ENCODE results near the gene HELZ2.
"Not testable (repeated sequence)": the region's sequence is repeated elsewhere in the genome, so short reads cannot be mapped to it uniquely, and the experiment has no call there.

The HELZ2 gene

DNA sequence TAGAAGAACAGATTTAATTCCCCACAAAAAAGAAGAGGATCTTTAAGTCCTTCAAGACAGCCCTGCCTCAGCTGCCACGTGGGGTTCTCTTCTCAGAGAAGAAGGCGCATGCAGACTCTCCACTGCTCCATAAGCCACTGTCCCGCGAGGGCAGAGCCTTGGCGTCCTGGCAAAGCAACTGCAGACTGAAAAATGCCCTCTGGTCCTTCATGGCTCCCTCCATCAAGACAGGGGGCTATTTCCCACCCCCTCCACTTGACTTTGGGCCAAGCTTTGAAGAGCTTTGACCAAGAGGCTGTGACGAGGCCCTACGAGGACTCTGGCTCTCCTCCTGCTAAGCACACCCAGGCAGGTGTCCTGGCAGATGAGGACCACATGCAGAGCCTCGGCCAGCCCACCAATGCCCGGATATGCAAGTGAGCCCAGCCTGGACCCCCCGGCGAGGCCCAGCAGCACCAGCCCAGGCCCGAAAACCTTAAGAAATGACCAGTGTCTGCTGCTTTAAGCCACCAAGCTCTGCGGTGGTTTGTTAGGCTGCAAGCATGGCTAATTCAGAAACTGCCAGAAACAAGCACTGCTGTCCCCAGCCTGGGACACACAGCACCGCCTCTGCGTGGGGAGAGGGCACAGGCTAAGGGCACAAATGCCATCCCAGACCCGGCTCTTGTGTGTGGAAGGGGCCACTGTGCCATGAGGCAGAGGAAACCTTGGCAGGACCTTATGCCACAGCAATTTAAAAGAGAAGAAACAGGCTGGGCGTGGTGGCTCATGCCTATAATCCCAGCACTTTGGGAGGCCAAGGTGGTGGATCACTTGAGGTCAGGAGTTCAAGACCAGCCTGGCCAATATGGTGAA is 36.8 kb upstream of the HELZ2 start:
- no peak overlapping the region for H3K4me3 ChIP-seq (ENCODE audit: low read depth, low read length)
- TF ChIP-seq CTCF (IDR thresholded peaks at IDR 0.05; ENCODE audit: low read depth, low read length), result no peak

DNA sequence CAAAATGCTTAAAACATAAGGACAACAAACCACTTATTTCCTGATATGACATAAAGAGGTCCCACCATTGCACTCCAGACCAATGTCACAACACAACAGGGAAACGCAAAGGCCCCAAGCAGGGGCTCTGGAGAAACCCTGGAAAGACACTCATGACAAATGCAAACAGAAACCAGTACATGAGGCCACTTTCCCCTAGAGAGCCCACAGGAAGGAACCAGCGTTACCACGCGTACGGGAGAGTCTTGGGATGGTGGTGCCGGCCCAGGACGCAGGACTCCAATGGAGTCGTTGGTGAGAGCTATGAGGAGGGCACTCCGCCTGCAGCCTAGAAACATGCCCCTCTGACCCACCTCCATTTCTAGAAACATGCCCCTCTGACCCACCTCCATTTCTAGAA is 32.6 kb upstream of the HELZ2 start:
- no peak for TF ChIP-seq CTCF (IDR thresholded peaks at IDR 0.05; ENCODE audit: low read depth, low read length)
- H3K4me3 ChIP-seq (ENCODE audit: low read depth, low read length), result no peak overlapping the region

DNA sequence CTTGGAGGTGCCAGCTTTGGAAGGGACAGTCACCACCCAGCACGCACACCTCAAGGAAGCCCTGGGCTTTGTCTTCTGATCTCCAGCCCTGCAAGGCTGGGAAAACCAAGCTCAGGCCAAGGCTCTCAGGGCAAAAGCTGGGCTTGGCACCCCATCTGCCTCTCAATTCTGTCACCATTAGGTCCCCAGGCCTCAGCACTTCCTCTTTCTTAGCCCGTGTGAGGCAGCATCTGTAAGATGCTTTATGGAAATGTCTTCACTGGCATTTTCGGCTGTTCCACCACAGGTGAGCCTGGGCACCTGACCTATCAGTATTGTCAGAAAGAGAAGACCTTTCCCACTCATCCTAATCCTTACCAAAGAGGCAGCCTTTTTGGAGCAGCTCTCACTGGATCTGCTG is 28.3 kb upstream of the HELZ2 start:
- TF ChIP-seq CTCF (IDR thresholded peaks at IDR 0.05; ENCODE audit: low read depth, low read length), result no peak
- H3K4me3 ChIP-seq (ENCODE audit: low read depth, low read length), result no peak overlapping the region

DNA sequence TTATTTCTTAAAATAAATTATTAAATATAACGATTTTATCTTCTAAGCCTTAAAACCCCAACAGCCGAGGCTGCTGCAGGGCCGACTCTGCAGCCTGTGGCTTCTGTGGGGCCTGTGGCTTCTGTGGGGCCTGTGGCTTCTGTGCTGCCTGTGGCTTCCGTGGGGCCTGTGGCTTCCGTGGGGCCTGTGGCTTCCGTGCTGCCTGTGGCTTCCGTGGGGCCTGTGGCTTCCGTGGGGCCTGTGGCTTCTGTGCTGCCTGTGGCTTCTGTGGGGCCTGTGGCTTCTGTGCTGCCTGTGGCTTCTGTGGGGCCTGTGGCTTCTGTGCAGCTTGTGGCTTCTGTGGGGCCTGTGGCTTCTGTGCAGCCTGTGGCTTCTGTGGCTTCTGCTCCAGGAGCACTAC is 27.6 kb upstream of the HELZ2 start:
- not testable (repeated sequence) for H3K4me3 ChIP-seq (ENCODE audit: low read depth, low read length)

GRCh38 chr20:63599396-63600050 is 25.5 kb upstream of the HELZ2 start:
- TF ChIP-seq CTCF (IDR thresholded peaks at IDR 0.05; ENCODE audit: low read depth, low read length), result no peak
- no peak overlapping the region for H3K4me3 ChIP-seq (ENCODE audit: low read depth, low read length)

- H3K4me3 ChIP-seq (ENCODE audit: low read depth, low read length), result no peak overlapping the region
- no peak for TF ChIP-seq CTCF (IDR thresholded peaks at IDR 0.05; ENCODE audit: low read depth, low read length)
Observed at GRCh38 chr20:63598479-63599395, 24.7 kb upstream of the HELZ2 start.

- no peak for TF ChIP-seq CTCF (IDR thresholded peaks at IDR 0.05; ENCODE audit: low read depth, low read length)
- H3K4me3 ChIP-seq (ENCODE audit: low read depth, low read length), result no peak overlapping the region
Observed at GRCh38 chr20:63597651-63598478, 23.8 kb upstream of the HELZ2 start.
